ENCODE data around the gene OSTC. TPM values are rescaled to one million over a fixed set of nuclear protein-coding genes. Genes with fewer than 3 reads are reported as not detected.

OSTC gene
- total RNA-seq, 2 experiments from 2014 or later, result 72.5 to 73.3 TPM

Other genes starting within 250 kb of the OSTC start
- gene RPL34, start 30.0 kb upstream of the OSTC start, total RNA-seq, result 1,000 to 10,000 TPM; 1,983 to 2,004 TPM
- not detected for gene ETNPPL, start 112.5 kb downstream of the OSTC start, total RNA-seq